GM12891 (cell line): Measurements from ENCODE around the gene TLE2.

Experiments
- PAX5 ChIP-seq: IDR thresholded peaks from 2 replicates; pipeline ENCODE4 v1.6.1; 2011; ENCODE audit warnings: low read length, moderate library complexity, mild to moderate bottlenecking; ENCODE audit not compliant: insufficient read depth, severe bottlenecking
- POLR2A ChIP-seq: IDR thresholded peaks from 2 replicates; pipeline ENCODE4 v1.6.1; 2011; ENCODE audit warnings: low read depth, low read length, control low read depth
- POLR2AphosphoS5 ChIP-seq: IDR thresholded peaks from 2 replicates; pipeline ENCODE4 v1.6.1; 2011; ENCODE audit warnings: low read depth, low read length, control low read depth
- TAF1 ChIP-seq: IDR thresholded peaks from 2 replicates; pipeline ENCODE4 v1.6.1; 2011; ENCODE audit warnings: low read depth, low read length, control low read depth

DNA sequence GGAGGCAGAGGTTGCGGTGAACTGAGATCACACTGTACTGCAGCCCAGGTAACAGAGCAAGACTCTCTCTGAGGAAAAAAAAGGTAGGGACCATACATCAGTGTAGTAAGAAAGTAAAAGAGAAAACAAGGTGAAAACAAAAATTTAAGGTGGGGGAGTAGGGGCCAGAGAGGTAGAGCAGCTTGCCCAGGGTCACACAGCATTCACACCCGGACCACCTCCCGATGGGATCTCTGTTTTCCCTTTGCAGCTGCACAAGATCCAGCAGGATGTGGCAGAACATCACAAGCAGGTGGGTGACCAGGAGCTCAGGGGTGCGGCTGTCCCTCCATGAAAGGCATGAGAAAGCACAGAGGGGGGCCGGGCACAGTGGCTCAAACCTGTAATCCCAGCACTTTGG is 47.2 kb downstream of the TLE2 start:
- TF ChIP-seq PAX5 (no peak), POLR2AphosphoS5 (no peak), POLR2A (no peak), TAF1 (no peak)
